RWPE2 (cell line): Measurements from ENCODE around the gene IRF7.

Experiments
- ATAC-seq: fragments of 200-7000 bp; cut with Tn5 transposase; 3 replicates; pipeline ENCODE4 v1.9.1; 2021; ENCODE audit warnings: low read depth
- DNase-seq: peaks from one replicate; pipeline ENCODE4 v3.0.0-alpha.2; 2020; ENCODE audit warnings: low spot score
- H3K27ac ChIP-seq: fragments of 450-650 bp; 2 replicates; pipeline ENCODE4 v1.5.1; 2017; ENCODE audit warnings: mild to moderate bottlenecking; ENCODE audit not compliant: poor library complexity, severe bottlenecking
- H3K27me3 ChIP-seq: fragments of 250-450 bp; sonication (Bioruptor Pico); 2 replicates; pipeline ENCODE4 v1.5.1; 2021; ENCODE audit warnings: mild to moderate bottlenecking, moderate library complexity; ENCODE audit not compliant: insufficient read depth, poor library complexity, severe bottlenecking
- H3K36me3 ChIP-seq: fragments of 250-450 bp; sonication (Bioruptor Pico); 2 replicates; pipeline ENCODE4 v1.5.1; 2020; ENCODE audit warnings: low read depth, mild to moderate bottlenecking, moderate library complexity
- H3K4me1 ChIP-seq: fragments of 250-450 bp; sonication (Bioruptor Pico); 2 replicates; pipeline ENCODE4 v1.5.1; 2021; ENCODE audit warnings: mild to moderate bottlenecking, moderate library complexity; ENCODE audit not compliant: insufficient read depth, poor library complexity, severe bottlenecking
- H3K4me3 ChIP-seq: fragments of 250-450 bp; sonication (Bioruptor Pico); 2 replicates; pipeline ENCODE4 v1.5.1; 2021; ENCODE audit warnings: mild to moderate bottlenecking, moderate library complexity; ENCODE audit not compliant: severe bottlenecking
- H3K9me3 ChIP-seq: fragments of 250-450 bp; sonication (Bioruptor Pico); 2 replicates; pipeline ENCODE4 v1.5.1; 2021; ENCODE audit warnings: mild to moderate bottlenecking, moderate library complexity; ENCODE audit not compliant: severe bottlenecking
- TF ChIP-seq, protein P1 (sequence below): fragments of 450-650 bp; IDR thresholded peaks from one replicate; pipeline ENCODE4 v1.5.1; 2017; ENCODE audit warnings: mild to moderate bottlenecking, moderate library complexity; ENCODE audit not compliant: poor library complexity, severe bottlenecking

The IRF7 gene

DNA sequence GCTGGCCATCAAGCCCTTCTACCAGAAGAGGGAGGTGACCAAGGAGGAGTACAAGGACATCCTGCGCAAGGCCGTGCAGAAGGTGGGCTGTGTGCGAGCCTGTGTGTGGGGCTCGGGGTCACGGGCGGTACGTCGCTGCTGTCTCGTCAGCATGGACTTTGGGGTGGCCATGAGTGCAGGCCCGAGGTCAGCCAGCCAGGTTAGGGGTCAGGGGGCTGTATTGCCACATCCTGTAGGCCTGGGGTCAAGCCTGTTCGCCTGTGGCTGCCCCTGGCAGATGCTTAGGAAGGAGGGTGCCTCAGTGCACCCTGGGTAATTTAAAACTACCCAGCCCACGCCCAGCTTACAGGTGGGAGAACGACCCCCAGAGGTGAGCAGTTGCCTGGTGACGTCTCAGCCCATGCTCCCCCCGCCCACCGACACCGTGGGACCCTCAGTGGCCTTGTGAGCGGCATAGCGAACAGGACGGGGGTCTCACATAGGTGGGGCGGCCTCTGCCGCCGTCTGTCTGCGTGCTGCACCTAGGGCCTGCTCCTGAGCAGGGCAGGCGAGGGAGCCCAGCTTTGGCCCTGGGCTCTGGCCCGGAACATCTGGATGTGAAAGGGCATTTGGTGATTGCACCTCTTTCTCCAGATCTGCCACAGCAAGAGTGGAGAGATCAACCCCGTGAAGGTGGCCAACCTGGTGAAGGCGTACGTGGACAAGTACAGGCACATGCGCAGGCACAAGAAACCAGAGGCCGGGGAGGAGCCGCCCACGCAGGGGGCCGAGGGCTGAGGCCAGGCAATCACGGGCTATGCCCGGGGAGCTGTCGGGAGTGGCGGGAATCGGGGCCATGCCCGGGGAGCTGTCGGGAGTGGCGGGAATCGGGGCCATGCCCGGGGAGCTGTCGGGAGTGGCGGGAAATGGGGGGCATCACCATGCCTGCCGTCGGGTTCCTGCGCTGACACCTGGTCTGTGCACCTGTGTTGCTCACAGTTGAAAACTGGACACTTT, 4.5 kb downstream of the IRF7 start:
- peaks cover 68% of the 10 kb centered on the region for H3K36me3 ChIP-seq

DNA sequence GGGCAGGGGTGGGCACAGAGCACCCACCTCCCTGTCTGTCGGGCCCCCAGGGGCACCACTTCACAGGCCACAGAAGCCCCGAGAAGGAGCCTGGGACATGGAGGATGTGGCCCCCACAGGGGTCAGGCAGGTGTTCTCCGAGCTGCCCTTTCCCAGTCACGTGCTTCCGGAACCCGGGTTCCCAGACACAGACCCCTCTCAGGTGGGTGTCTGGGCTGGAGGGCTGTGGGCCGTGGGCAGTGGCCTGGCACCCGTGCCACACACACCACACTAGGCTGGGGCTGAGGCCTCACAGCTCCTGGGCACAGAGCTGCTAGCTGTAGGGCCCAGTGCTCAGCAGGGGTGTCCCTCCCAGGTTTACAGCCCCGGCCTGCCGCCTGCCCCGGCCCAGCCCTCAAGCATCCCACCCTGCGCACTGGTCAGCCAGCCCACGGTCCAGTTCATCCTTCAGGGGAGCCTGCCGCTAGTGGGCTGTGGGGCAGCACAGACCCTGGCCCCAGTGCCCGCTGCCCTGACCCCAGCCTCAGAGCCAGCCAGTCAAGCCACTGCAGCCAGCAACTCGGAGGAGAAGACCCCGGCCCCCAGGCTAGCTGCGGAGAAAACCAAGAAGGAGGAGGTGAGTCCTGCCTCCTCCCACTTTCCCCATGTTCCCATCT, 5.5 kb downstream of the IRF7 start:
- TF ChIP-seq, protein P1, sequence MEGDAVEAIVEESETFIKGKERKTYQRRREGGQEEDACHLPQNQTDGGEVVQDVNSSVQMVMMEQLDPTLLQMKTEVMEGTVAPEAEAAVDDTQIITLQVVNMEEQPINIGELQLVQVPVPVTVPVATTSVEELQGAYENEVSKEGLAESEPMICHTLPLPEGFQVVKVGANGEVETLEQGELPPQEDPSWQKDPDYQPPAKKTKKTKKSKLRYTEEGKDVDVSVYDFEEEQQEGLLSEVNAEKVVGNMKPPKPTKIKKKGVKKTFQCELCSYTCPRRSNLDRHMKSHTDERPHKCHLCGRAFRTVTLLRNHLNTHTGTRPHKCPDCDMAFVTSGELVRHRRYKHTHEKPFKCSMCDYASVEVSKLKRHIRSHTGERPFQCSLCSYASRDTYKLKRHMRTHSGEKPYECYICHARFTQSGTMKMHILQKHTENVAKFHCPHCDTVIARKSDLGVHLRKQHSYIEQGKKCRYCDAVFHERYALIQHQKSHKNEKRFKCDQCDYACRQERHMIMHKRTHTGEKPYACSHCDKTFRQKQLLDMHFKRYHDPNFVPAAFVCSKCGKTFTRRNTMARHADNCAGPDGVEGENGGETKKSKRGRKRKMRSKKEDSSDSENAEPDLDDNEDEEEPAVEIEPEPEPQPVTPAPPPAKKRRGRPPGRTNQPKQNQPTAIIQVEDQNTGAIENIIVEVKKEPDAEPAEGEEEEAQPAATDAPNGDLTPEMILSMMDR, result no peak
- no peak overlapping the region for H3K27ac ChIP-seq
- no peak overlapping the region for H3K4me3 ChIP-seq
- peak; percentile 61 for DNase-seq
- no peaks in the 10 kb centered on the region for H3K27me3 ChIP-seq
- ATAC-seq, result no peak
- H3K4me1 ChIP-seq, result peaks cover 10% of the 10 kb centered on the region
- no peaks in the 10 kb centered on the region for H3K9me3 ChIP-seq
- peaks cover 77% of the 10 kb centered on the region for H3K36me3 ChIP-seq

More for the DNA sequence above, 4.5 kb downstream of the IRF7 start:
- Histone ChIP-seq H3K4me1 (peaks cover 10% of the 10 kb centered on the region), H3K9me3 (no peaks in the 10 kb centered on the region), H3K27me3 (no peaks in the 10 kb centered on the region), H3K27ac (no peak overlapping the region), H3K4me3 (no peak overlapping the region)
- ATAC-seq (no peak), DNase-seq (peak; percentile 65)
- TF ChIP-seq, protein P1, result no peak

DNA sequence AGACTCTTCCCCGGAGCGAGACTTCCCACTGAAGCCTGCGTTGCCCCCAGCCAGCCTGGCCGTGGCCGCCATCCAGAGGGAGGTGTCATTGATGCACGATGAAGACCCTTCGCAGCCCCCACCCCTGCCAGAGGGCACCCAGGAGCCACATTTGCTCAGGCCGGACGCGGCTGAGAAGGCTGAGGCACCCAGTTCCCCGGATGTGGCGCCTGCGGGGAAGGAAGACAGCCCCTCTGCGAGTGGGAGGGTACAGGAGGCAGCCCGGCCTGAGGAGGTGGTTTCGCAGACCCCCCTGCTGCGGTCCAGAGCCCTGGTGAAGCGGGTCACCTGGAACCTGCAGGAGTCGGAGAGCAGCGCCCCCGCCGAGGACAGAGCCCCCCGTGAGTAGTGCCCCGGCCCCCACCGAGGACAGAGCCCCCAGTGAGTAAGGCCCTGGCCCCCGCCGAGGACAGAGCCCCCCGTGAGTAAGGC, 6.4 kb downstream of the IRF7 start:
- H3K4me1 ChIP-seq, result peaks cover 8% of the 10 kb centered on the region
- TF ChIP-seq, protein P1, result no peak
- ATAC-seq (no peak), DNase-seq (peak; percentile 54)
- H3K27ac ChIP-seq, result no peak overlapping the region
- H3K36me3 ChIP-seq, result peaks cover 86% of the 10 kb centered on the region
- no peaks in the 10 kb centered on the region for H3K9me3 ChIP-seq
- no peak overlapping the region for H3K4me3 ChIP-seq
- no peaks in the 10 kb centered on the region for H3K27me3 ChIP-seq

DNA sequence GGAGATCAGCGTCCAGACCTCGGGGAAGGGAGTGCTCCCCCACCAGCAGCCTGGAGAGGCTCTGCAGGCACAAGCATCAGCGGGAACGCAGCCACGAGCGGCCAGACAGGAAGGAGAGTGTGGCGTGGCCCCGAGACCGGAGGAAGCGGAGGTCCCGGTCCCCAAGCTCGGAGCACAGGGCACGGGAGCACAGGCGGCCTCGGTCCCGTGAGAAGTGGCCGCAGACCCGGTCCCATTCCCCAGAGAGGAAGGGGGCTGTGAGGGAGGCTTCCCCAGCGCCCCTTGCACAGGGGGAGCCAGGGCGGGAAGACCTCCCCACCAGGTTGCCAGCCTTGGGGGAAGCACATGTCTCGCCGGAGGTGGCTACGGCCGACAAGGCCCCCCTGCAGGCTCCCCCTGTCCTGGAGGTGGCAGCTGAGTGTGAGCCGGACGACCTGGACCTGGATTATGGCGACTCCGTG, 6.9 kb downstream of the IRF7 start:
- peaks cover 86% of the 10 kb centered on the region for H3K36me3 ChIP-seq

More for the DNA sequence above, 6.9 kb downstream of the IRF7 start:
- H3K9me3 ChIP-seq, result no peaks in the 10 kb centered on the region
- TF ChIP-seq, protein P1, result no peak
- no peak overlapping the region for H3K27ac ChIP-seq
- H3K4me3 ChIP-seq, result no peak overlapping the region
- peaks cover 2% of the 10 kb centered on the region for H3K4me1 ChIP-seq
- DNase-seq (peak; percentile 57), ATAC-seq (no peak)
- no peaks in the 10 kb centered on the region for H3K27me3 ChIP-seq
